Ishikawa (cell line): ENCODE measurements around the gene TNFAIP2.

Source experiments
- FOXM1 ChIP-seq: IDR thresholded peaks from 2 replicates; pipeline ENCODE4 v1.6.1; 2012; ENCODE audit warnings: low read depth, borderline replicate concordance
- YY1 ChIP-seq: IDR thresholded peaks from 2 replicates; pipeline ENCODE4 v1.6.1; 2012; ENCODE audit warnings: low read depth

DNA sequence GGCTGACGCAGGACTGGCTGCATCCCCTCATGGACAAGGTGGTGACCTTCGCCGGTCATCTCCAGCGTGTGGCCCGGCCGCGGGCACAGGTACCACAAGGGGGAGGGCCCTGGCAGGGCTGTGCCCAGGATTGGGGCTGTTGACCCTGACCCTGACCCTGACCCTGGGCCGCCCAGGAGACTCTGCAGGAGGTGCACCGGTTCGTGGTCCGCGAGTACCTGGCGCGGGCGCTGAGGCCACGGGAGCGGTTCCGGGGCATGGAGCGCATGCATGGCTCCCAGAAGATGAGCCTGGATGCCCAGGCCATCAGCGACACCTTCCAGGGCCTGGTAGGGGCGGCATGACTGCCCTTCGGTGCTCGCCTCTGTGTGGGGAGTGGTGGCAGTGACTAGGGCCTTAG is 15.8 kb upstream of the TNFAIP2 start:
- TF ChIP-seq YY1 = no peak
- no peak for TF ChIP-seq FOXM1
